Measurements from ENCODE around the gene CNNM1. TPM values are rescaled to one million over a fixed set of nuclear protein-coding genes. Genes with fewer than 3 reads are reported as not detected.

The CNNM1 gene
- total RNA-seq, 1 donor from 2014 or later = 0.19 TPM

- intact Hi-C loops (cut with micrococcal nuclease) = no loop called here
- H3K4me3 ChIP-seq = no peak overlapping the region
- no peak for TF ChIP-seq CTCF (IDR thresholded peaks at IDR 0.05; ENCODE audit: borderline replicate concordance)
- no peaks in the 10 kb centered on the region for H3K4me1 ChIP-seq
- H3K36me3 ChIP-seq = no peaks in the 10 kb centered on the region
- peaks cover 26% of the 10 kb centered on the region for H3K27me3 ChIP-seq (ENCODE audit: low read depth)
- H3K27ac ChIP-seq (replicated peaks) = no peak overlapping the region
- DNase-seq = no peak
- no peaks in the 10 kb centered on the region for H3K9me3 ChIP-seq (replicated peaks)
These were observed 32.6 kb upstream of the CNNM1 start for GRCh38 chr10:99296605-99297004.

DNA sequence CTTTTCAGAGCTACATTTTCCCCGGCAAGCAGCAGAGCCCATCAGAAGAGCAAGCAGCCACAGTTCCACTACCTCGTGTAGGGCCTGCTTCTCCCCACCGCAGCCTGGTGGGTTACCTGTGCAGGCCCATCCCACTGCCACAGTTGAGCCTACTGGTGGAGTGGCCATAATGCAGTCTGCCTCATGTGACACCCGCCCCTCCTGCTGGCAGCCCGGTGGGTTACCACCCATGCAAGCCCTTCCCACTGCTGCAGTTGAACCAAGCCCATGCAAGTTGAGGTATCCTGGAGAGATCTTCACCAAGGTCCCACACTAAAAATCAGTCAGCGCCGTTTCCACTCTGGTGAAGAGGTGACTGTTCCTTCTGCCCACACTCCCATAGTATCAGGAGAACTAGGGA is 32.1 kb upstream of the CNNM1 start:
- intact Hi-C loops (cut with micrococcal nuclease) = no loop called here
- H3K9me3 ChIP-seq (replicated peaks) = no peaks in the 10 kb centered on the region
- H3K27me3 ChIP-seq (ENCODE audit: low read depth) = peaks cover 27% of the 10 kb centered on the region
- H3K36me3 ChIP-seq = no peaks in the 10 kb centered on the region
- H3K4me1 ChIP-seq = no peaks in the 10 kb centered on the region
- H3K4me3 ChIP-seq = no peak overlapping the region
- no peak for DNase-seq
- H3K27ac ChIP-seq (replicated peaks) = no peak overlapping the region
- TF ChIP-seq CTCF (IDR thresholded peaks at IDR 0.05; ENCODE audit: borderline replicate concordance) = no peak

DNA sequence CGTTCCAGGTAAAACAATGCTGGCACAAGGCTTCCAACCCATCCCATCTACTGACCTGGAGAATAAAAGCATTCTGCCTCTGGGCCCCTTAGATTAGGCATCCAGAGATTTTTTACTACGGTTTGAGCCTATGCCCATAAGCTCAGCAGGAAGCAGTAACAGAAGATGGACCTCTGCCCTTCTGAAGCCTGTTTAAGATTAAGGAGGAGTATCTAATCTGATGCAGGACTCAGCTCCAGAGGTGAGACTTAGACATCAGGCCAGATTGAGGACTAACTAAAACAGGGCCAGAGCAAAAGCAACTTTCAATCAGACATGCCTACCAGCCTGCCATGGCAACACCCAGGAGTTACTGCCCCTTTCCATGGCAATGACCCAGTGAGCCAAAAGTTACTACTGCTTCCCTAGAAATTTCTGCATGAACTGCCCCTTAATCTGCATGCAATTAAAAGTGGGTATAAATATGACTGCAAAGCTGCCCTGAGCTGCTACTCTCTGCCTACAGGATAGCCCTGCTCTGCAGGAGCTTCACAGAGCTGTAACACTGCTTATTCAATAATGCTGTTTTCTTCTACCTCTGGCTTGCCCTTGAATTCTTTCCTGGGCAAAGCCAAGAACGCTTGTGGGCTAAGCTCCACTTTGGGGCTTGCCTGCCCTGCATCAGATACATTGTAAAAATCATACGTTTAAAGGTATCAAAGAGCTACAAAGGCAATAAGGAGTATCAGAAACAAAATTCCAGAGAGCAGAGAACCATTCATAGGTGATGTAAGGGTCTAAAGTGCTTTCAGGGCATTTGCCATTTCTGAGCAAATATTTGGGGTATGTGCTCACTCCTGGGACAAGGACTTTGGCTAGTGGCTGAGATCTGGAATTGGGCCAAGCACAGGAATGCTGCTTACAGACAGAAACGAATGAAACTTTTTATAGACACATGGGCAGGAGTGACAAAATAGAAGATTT is 25.0 kb upstream of the CNNM1 start:
- intact Hi-C loops (cut with micrococcal nuclease) = no loop called here
- H3K27me3 ChIP-seq (ENCODE audit: low read depth) = peaks cover 43% of the 10 kb centered on the region
- no peak for DNase-seq
- peaks cover 11% of the 10 kb centered on the region for H3K9me3 ChIP-seq (replicated peaks)
- no peak overlapping the region for H3K4me3 ChIP-seq
- H3K36me3 ChIP-seq = no peaks in the 10 kb centered on the region
- no peaks in the 10 kb centered on the region for H3K4me1 ChIP-seq
- TF ChIP-seq CTCF (IDR thresholded peaks at IDR 0.05; ENCODE audit: borderline replicate concordance) = no peak
- no peak overlapping the region for H3K27ac ChIP-seq (replicated peaks)

- DNase-seq = no peak
- TF ChIP-seq CTCF (IDR thresholded peaks at IDR 0.05; ENCODE audit: borderline replicate concordance) = no peak
- intact Hi-C loops (cut with micrococcal nuclease) = no loop called here
- Histone ChIP-seq H3K36me3 (no peaks in the 10 kb centered on the region), H3K4me1 (no peaks in the 10 kb centered on the region), H3K4me3 (no peak overlapping the region), H3K27me3 (ENCODE audit: low read depth) (peaks cover 37% of the 10 kb centered on the region), H3K9me3 (replicated peaks) (peaks cover 17% of the 10 kb centered on the region), H3K27ac (replicated peaks) (no peak overlapping the region)
These were observed 24.3 kb upstream of the CNNM1 start for GRCh38 chr10:99304862-99305229.

GRCh38 chr10:99312501-99312900 is 16.7 kb upstream of the CNNM1 start:
- no peak for TF ChIP-seq CTCF (IDR thresholded peaks at IDR 0.05; ENCODE audit: borderline replicate concordance)
- Histone ChIP-seq H3K27ac (replicated peaks) (no peak overlapping the region), H3K27me3 (ENCODE audit: low read depth) (peaks cover 31% of the 10 kb centered on the region), H3K36me3 (no peaks in the 10 kb centered on the region), H3K4me1 (no peaks in the 10 kb centered on the region), H3K9me3 (replicated peaks) (peaks cover 39% of the 10 kb centered on the region), H3K4me3 (no peak overlapping the region)
- intact Hi-C loops (cut with micrococcal nuclease) = no loop called here
- no peak for DNase-seq
